HG02943 (cell line): ENCODE data around the gene TMEM164.

Experiments used
- ATAC-seq: cut with Tn5 transposase; IDR thresholded peaks from one replicate; pipeline ENCODE4 v1.9.1; 2021; ENCODE audit warnings: mild to moderate bottlenecking, low read depth, moderate library complexity; ENCODE audit not compliant: unreplicated experiment

Gene TMEM164

GRCh38 chrX:110159235-110159634 lies 156.3 kb downstream of the TMEM164 start:
- no peak for ATAC-seq

GRCh38 chrX:110159865-110160264 lies 157.0 kb downstream of the TMEM164 start:
- no peak for ATAC-seq

- ATAC-seq: no peak
Observed at GRCh38 chrX:110161361-110161686, 158.4 kb downstream of the TMEM164 start.

- ATAC-seq: no peak
Observed at GRCh38 chrX:110162131-110162530, 159.2 kb downstream of the TMEM164 start.

GRCh38 chrX:110162867-110163266 lies 160.0 kb downstream of the TMEM164 start:
- no peak for ATAC-seq

- no peak for ATAC-seq
Observed at GRCh38 chrX:110163488-110163887, 160.6 kb downstream of the TMEM164 start.

GRCh38 chrX:110167952-110168451 lies 165.1 kb downstream of the TMEM164 start:
- no peak for ATAC-seq

- no peak for ATAC-seq
Observed at GRCh38 chrX:110168585-110168984, 165.7 kb downstream of the TMEM164 start.

GRCh38 chrX:110170029-110170428 lies 167.1 kb downstream of the TMEM164 start:
- no peak for ATAC-seq

GRCh38 chrX:110171442-110171841 lies 168.5 kb downstream of the TMEM164 start:
- ATAC-seq: no peak

GRCh38 chrX:110172215-110172614 lies 169.3 kb downstream of the TMEM164 start:
- ATAC-seq: peak; percentile 97

- no peak for ATAC-seq
Observed at GRCh38 chrX:110173192-110174175, 170.6 kb downstream of the TMEM164 start.

- no peak for ATAC-seq
Observed at GRCh38 chrX:110175146-110175545, 172.2 kb downstream of the TMEM164 start.

- no peak for ATAC-seq
Observed at GRCh38 chrX:110175696-110176095, 172.8 kb downstream of the TMEM164 start.

- no peak for ATAC-seq
Observed at GRCh38 chrX:110178179-110178865, 175.4 kb downstream of the TMEM164 start.

GRCh38 chrX:110180176-110180927 lies 177.4 kb downstream of the TMEM164 start:
- no peak for ATAC-seq

- no peak for ATAC-seq
Observed at GRCh38 chrX:110180928-110181310, 178.0 kb downstream of the TMEM164 start.

GRCh38 chrX:110181459-110182137 lies 178.7 kb downstream of the TMEM164 start:
- no peak for ATAC-seq

- no peak for ATAC-seq
Observed at GRCh38 chrX:110182362-110182761, 179.4 kb downstream of the TMEM164 start.

GRCh38 chrX:110182865-110183264 lies 180.0 kb downstream of the TMEM164 start:
- no peak for ATAC-seq
